K562 (cell line): ENCODE results near the gene BRPF1. TPM values are rescaled to one million over a fixed set of nuclear protein-coding genes. Genes with fewer than 3 reads are reported as not detected.

Source experiments
- ATAC-seq: fragments of 200-7000 bp; cut with Tn5 transposase; 3 replicates; pipeline ENCODE4 v1.9.1; 2020; ENCODE audit warnings: moderate library complexity
- BruUV-seq: library from RNA; stranded (reverse); fragments of 400-500 nt; replicated peaks from 2 replicates; lab custom pipeline; 2021; lab: Mats Ljungman, UMichigan
- CTCF ChIA-PET: fragments of 300-600 bp; formaldehyde crosslinking; extraction: SDS; loops from one replicate; lab custom pipeline; 2021; ENCODE audit warnings: low intra/inter-chr PET ratio; lab: Yijun Ruan, JAX
- POLR2A ChIA-PET: fragments of 300-600, 350-650 bp; sonication (Branson Sonifier 250); formaldehyde crosslinking; extraction: SDS; loops from one replicate; lab custom pipeline; 2021; ENCODE audit warnings: antibody characterized with exemption, inconsistent platforms; lab: Yijun Ruan, JAX
- DNase-seq, 4 experiments: peaks; one replicate each; pipeline versions ENCODE4 v3.0.0 to v3.0.0-alpha.2; 2011 to 2018; ENCODE audit warnings: low spot score in 3 of 4, mixed read lengths in 3 of 4; ENCODE audit errors: extremely low read depth in 1 of 4
- FAIRE-seq: peaks from 2 replicates; lab custom pipeline; 2011; peaks lifted over from hg19 to GRCh38; lab: Jason Lieb, UNC
- H2AFZ ChIP-seq: 2 replicates; pipeline ENCODE4 v1.6.0; 2011; ENCODE audit warnings: low read depth, low read length, control low read depth, inconsistent platforms
- H3K27ac ChIP-seq: fragments of 200-600 bp; 3 replicates; pipeline ENCODE4 v1.8.0; 2011; ENCODE audit warnings: low read depth, mild to moderate bottlenecking, control low read depth, inconsistent platforms, low read length, moderate library complexity, mixed read lengths; ENCODE audit errors: extremely low read depth
- H3K27me3 ChIP-seq, 2 experiments: fragments of 300-600 bp in 1 of 2; 2 replicates in 1 of 2; 3 replicates in 1 of 2; pipeline versions ENCODE4 v1.6.0 to v1.8.0; 2011; ENCODE audit warnings: inconsistent platforms in 2 of 2, low read length in 2 of 2, mild to moderate bottlenecking in 1 of 2, mixed read lengths in 1 of 2, moderate library complexity in 1 of 2; ENCODE audit not compliant: control insufficient read depth in 2 of 2, insufficient read depth in 2 of 2
- H3K36me3 ChIP-seq: fragments of 300-600 bp; 3 replicates; pipeline ENCODE4 v1.8.0; 2011; ENCODE audit warnings: mild to moderate bottlenecking, low read length, inconsistent platforms; ENCODE audit not compliant: control insufficient read depth, insufficient read depth
- H3K4me1 ChIP-seq, 2 experiments: fragments of 200-600 bp in 1 of 2; replicated peaks in 1 of 2; 2 replicates in 1 of 2; 3 replicates in 1 of 2; pipeline versions ENCODE4 v1.5.1 to v1.8.0; 2011; ENCODE audit warnings: inconsistent platforms in 2 of 2, low read length in 2 of 2, mild to moderate bottlenecking in 1 of 2, mixed read lengths in 1 of 2, moderate library complexity in 1 of 2; ENCODE audit not compliant: control insufficient read depth in 2 of 2, insufficient read depth in 2 of 2
- H3K4me2 ChIP-seq: 2 replicates; pipeline ENCODE4 v1.6.1; 2011; ENCODE audit warnings: low read length, control low read depth, inconsistent platforms, mixed read lengths; ENCODE audit not compliant: insufficient read depth
- H3K4me3 ChIP-seq: fragments of 200-600 bp; sonication (generic), shearing (Covaris generic); 2 replicates; pipeline ENCODE4 v1.5.1; 2016; ENCODE audit warnings: control low read depth, inconsistent platforms
- H3K79me2 ChIP-seq: fragments of 200-600 bp; 3 replicates; pipeline ENCODE4 v1.8.0; 2011; ENCODE audit warnings: low read length, inconsistent platforms; ENCODE audit not compliant: control insufficient read depth, insufficient read depth
- H3K9ac ChIP-seq, 2 experiments: 2 replicates each; pipeline versions ENCODE4 v1.6.0 to v1.6.1; 2011; ENCODE audit warnings: low read depth in 2 of 2, low read length in 2 of 2, control low read depth in 1 of 2, inconsistent platforms in 1 of 2, mild to moderate bottlenecking in 1 of 2, mixed read lengths in 1 of 2; ENCODE audit not compliant: insufficient read depth in 1 of 2
- H3K9me1 ChIP-seq: one replicate; pipeline ENCODE4 v1.6.0; 2011; ENCODE audit warnings: inconsistent platforms, mild to moderate bottlenecking, low read length, moderate library complexity; ENCODE audit not compliant: control insufficient read depth, insufficient read depth
- H3K9me3 ChIP-seq: replicated peaks from 2 replicates; pipeline ENCODE4 v1.5.1; 2011; ENCODE audit warnings: low read depth, low read length, inconsistent platforms; ENCODE audit not compliant: control insufficient read depth, insufficient read depth
- H4K20me1 ChIP-seq: replicated peaks from 2 replicates; pipeline ENCODE4 v1.6.1; 2011; ENCODE audit warnings: low read length, inconsistent platforms, mixed read lengths; ENCODE audit not compliant: control insufficient read depth, insufficient read depth
- CBFA2T3 ChIP-seq: fragments of 450-650 bp; IDR thresholded peaks from 2 replicates; pipeline ENCODE4 v1.6.1; 2017
- CEBPG ChIP-seq, 3 experiments: fragments of 200-800 bp in 1 of 3; sonication (Bioruptor generic) in 1 of 3; sonication (generic) in 1 of 3; formaldehyde crosslinking in 1 of 3; IDR thresholded peaks in 2 of 3; conservative IDR thresholded peaks in 1 of 3; 2 replicates each; pipeline versions ENCODE4 v1.6.1 to v1.8.0; 2016 to 2022; ENCODE audit warnings: missing compliant biosample characterization in 2 of 3, missing genetic modification characterization in 2 of 3, mild to moderate bottlenecking in 1 of 3, missing genetic modification reagents in 1 of 3
- CHD1 ChIP-seq: fragments of 200-600 bp; sonication (generic); IDR thresholded peaks from one replicate; pipeline ENCODE4 v1.6.1; 2012; ENCODE audit warnings: mild to moderate bottlenecking, moderate library complexity, low read length, inconsistent platforms
- CREM ChIP-seq: IDR thresholded peaks from 2 replicates; pipeline ENCODE4 v1.6.1; 2014; ENCODE audit warnings: antibody characterized with exemption, low read depth
- GATA2 ChIP-seq: sonication (generic); formaldehyde crosslinking; IDR thresholded peaks from 2 replicates; pipeline ENCODE4 v1.4.0; 2020; ENCODE audit warnings: mild to moderate bottlenecking, missing genetic modification reagents
- GTF2A2 ChIP-seq: IDR thresholded peaks from 2 replicates; pipeline ENCODE4 v1.6.1; 2016; ENCODE audit warnings: mild to moderate bottlenecking, missing genetic modification characterization, missing compliant biosample characterization
- HNRNPLL ChIP-seq: fragments of 200-400 bp; formaldehyde crosslinking; IDR thresholded peaks from 2 replicates; pipeline ENCODE4 v1.6.1; 2017; ENCODE audit warnings: low read length, low read depth, mild to moderate bottlenecking; ENCODE audit not compliant: poor library complexity, severe bottlenecking
- LCOR ChIP-seq: sonication (generic); formaldehyde crosslinking; IDR thresholded peaks from 2 replicates; pipeline ENCODE4 v1.8.0; 2022; ENCODE audit warnings: mild to moderate bottlenecking, missing genetic modification reagents
- MED1 ChIP-seq: sonication (generic); formaldehyde crosslinking; IDR thresholded peaks from 2 replicates; pipeline ENCODE4 v1.8.1; 2023; ENCODE audit warnings: missing genetic modification reagents, borderline replicate concordance
- NKRF ChIP-seq: fragments of 450-650 bp; IDR thresholded peaks from 2 replicates; pipeline ENCODE4 v1.6.1; 2016; ENCODE audit warnings: borderline replicate concordance
- POLR2H ChIP-seq: IDR thresholded peaks from 2 replicates; pipeline ENCODE4 v1.6.1; 2016; ENCODE audit warnings: missing genetic modification characterization, low read depth, mild to moderate bottlenecking, control low read depth, missing compliant biosample characterization, moderate library complexity
- TCF3 ChIP-seq: sonication (generic); formaldehyde crosslinking; IDR thresholded peaks from 2 replicates; pipeline ENCODE4 v1.4.0; 2020; ENCODE audit warnings: mild to moderate bottlenecking, missing genetic modification reagents
- ZFX ChIP-seq: sonication (generic); formaldehyde crosslinking; IDR thresholded peaks from 2 replicates; pipeline ENCODE4 v1.8.0; 2022; ENCODE audit warnings: mild to moderate bottlenecking, missing genetic modification reagents, moderate library complexity
- ZNF764 ChIP-seq: fragments of 250-450 bp; sonication (Bioruptor Pico); IDR thresholded peaks from 2 replicates; pipeline ENCODE4 v1.4.0; 2020; ENCODE audit warnings: low read depth, mild to moderate bottlenecking, moderate library complexity
- ZNF778 ChIP-seq: fragments of 450-650 bp; formaldehyde crosslinking; IDR thresholded peaks from 2 replicates; pipeline ENCODE4 v1.4.0; 2020; ENCODE audit warnings: mild to moderate bottlenecking, moderate library complexity
- WGBS: fragments of 100-300 bp; shearing (Covaris generic); methylation state at CpG from one replicate; pipeline ENCODE4 v1.1.6; 2016; ENCODE audit warnings: low coverage, mixed read lengths; ENCODE audit not compliant: insufficient coverage; ENCODE audit errors: missing lambda C conversion rate; 5-methylcytosine and 5-hydroxymethylcytosine counted together
- in situ Hi-C: fragments of 300-500 bp; cut with MboI; formaldehyde crosslinking; loops from 4 replicates; pipeline ENCODE4 v1.15.0; 2018; ENCODE audit warnings: inconsistent platforms, mixed read lengths
- intact Hi-C: fragments of 100-400 bp; cut with micrococcal nuclease; formaldehyde crosslinking; loops from 2 replicates; pipeline ENCODE4 v1.14.2; 2022
- polyA plus RNA-seq, 8 experiments: library from polyadenylated mRNA; depleted of rRNA in 4 of 8; stranded (reverse) in 5 of 8; unstranded in 3 of 8; fragments of >200 nt; fragmentation: Nextera tagmentation in 2 of 8; fragmentation: Illumina TruSeq in 1 of 8; extraction: Ambion mirVana in 2 of 8; extraction: Trizol in 1 of 8; gene quantifications; 2 replicates each; pipeline versions ENCODE4 v1.2.1 to v1.2.3, GENCODE V29; 2011 to 2014; ENCODE audit warnings: inconsistent platforms in 1 of 8, missing spikeins in 1 of 8
- total RNA-seq, 7 experiments: library from RNA; depleted of rRNA in 6 of 7; stranded (reverse); fragments of >200 nt in 6 of 7; fragmentation: Illumina TruSeq in 2 of 7; extraction: Trizol in 2 of 7; gene quantifications; 2 replicates each; pipeline versions ENCODE4 v1.2.1 to v1.2.3, GENCODE V29; 2011 to 2021; ENCODE audit warnings: low replicate concordance in 1 of 7
- TF ChIP-seq, protein P1 (sequence below): sonication (generic); formaldehyde crosslinking; IDR thresholded peaks from 2 replicates; pipeline ENCODE4 v1.8.1; 2023; ENCODE audit warnings: mild to moderate bottlenecking, missing genetic modification reagents
- TF ChIP-seq, protein P2 (sequence below): fragments of 450-650 bp; IDR thresholded peaks from 2 replicates; pipeline ENCODE4 v1.6.1; 2017; ENCODE audit warnings: antibody characterized with exemption

BRPF1 gene
- total and polyA plus RNA-seq, 9 of the 15 experiments (the other 6 are each of a cell fraction or from before 2014, with no cell fraction given): 1.1 to 40.2 (median 23.5) TPM

DNA sequence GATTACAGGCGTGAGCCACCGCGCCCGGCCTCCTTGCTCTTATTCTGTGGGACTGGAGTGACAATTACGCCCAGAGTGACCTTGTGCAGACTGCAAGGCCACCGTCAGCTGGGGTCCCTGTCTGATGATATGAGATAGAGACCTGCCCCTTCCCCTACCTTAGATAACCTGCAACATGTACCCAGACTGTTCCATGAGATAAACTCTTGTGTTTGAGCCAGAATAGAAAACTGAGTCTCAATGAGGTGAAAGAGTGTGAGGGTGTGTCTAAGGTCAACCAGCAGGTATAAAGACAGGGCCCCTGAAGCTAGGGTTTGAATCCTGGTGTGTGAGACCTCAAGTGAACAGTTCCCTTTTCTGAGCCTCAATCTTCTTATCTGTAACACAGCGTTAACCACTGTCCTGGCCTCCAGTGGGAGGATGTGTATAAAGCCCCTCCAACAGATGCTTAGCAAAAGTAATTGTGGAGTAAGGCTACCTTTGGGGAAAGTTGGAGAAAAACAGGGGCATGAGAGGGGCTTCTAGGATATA, 54.7 kb downstream of the BRPF1 start:
- FAIRE-seq: peak; percentile 84
- WGBS: 8% methylated on average over 7 of the region's 7 CpGs
- TF ChIP-seq CEBPG (CRISPR knock-in tag; IDR thresholded peaks at IDR 0.05): no peak
- TF ChIP-seq CEBPG (tag; conservative IDR thresholded peaks at IDR 0.05 in 1 of 2, IDR thresholded peaks at IDR 0.05 in 1 of 2): no peak
- 0 out of 2 replicates have a peak, but pooled peaks have one; percentile 22 for TF ChIP-seq CREM
- no peak for TF ChIP-seq ZNF778 (CRISPR knock-in tag)
- no peak for TF ChIP-seq ZNF764 (CRISPR knock-in tag)
- TF ChIP-seq CHD1: no peak
- no peak for TF ChIP-seq POLR2H
- 0 out of 2 replicates have a peak, but pooled peaks have one; percentile 3 for TF ChIP-seq NKRF
- peak; percentile 53 for TF ChIP-seq ZFX (CRISPR knock-in tag)
- TF ChIP-seq TCF3 (CRISPR knock-in tag): peak; percentile 85
- TF ChIP-seq HNRNPLL: peak; percentile 30
- peak; percentile 60 for TF ChIP-seq GATA2 (CRISPR knock-in tag)
- TF ChIP-seq, protein P1, sequence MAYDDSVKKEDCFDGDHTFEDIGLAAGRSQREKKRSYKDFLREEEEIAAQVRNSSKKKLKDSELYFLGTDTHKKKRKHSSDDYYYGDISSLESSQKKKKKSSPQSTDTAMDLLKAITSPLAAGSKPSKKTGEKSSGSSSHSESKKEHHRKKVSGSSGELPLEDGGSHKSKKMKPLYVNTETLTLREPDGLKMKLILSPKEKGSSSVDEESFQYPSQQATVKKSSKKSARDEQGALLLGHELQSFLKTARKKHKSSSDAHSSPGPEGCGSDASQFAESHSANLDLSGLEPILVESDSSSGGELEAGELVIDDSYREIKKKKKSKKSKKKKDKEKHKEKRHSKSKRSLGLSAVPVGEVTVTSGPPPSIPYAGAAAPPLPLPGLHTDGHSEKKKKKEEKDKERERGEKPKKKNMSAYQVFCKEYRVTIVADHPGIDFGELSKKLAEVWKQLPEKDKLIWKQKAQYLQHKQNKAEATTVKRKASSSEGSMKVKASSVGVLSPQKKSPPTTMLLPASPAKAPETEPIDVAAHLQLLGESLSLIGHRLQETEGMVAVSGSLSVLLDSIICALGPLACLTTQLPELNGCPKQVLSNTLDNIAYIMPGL (CRISPR knock-in tag): no peak
- TF ChIP-seq, protein P2, sequence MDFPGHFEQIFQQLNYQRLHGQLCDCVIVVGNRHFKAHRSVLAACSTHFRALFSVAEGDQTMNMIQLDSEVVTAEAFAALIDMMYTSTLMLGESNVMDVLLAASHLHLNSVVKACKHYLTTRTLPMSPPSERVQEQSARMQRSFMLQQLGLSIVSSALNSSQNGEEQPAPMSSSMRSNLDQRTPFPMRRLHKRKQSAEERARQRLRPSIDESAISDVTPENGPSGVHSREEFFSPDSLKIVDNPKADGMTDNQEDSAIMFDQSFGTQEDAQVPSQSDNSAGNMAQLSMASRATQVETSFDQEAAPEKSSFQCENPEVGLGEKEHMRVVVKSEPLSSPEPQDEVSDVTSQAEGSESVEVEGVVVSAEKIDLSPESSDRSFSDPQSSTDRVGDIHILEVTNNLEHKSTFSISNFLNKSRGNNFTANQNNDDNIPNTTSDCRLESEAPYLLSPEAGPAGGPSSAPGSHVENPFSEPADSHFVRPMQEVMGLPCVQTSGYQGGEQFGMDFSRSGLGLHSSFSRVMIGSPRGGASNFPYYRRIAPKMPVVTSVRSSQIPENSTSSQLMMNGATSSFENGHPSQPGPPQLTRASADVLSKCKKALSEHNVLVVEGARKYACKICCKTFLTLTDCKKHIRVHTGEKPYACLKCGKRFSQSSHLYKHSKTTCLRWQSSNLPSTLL: no peak
- TF ChIP-seq CBFA2T3: peak; percentile 96
- TF ChIP-seq LCOR (CRISPR knock-in tag): peak; percentile 67; the same call in 1 of the 2 replicates
- TF ChIP-seq MED1 (CRISPR knock-in tag): no peak
- TF ChIP-seq GTF2A2 (tag): no peak

More for the DNA sequence above, 54.7 kb downstream of the BRPF1 start:
- Histone ChIP-seq H3K9ac (peak overlapping the region; percentile 5 to 27; a peak in 1 of 4 replicates), H3K9me3 (no peaks in the 10 kb centered on the region), H4K20me1 (no peaks in the 10 kb centered on the region), H3K27ac (peak overlapping the region; percentile 56), H3K79me2 (peaks cover 11% of the 10 kb centered on the region), H3K4me2 (peak overlapping the region; percentile 63), H2AFZ (no peak overlapping the region), H3K36me3 (peaks cover 76% of the 10 kb centered on the region), H3K4me3 (no peak overlapping the region), H3K9me1 (no peaks in the 10 kb centered on the region), H3K4me1 (peaks cover 37 to 41% of the 10 kb centered on the region in 2 experiments), H3K27me3 (no peaks in the 10 kb centered on the region)
- no TSS peak for BruUV-seq
- DNase-seq (peak; percentile 83 to 90 (median 88)), ATAC-seq (peak; percentile 81)
- in situ Hi-C loops (no loop called here), intact Hi-C loops (no loop called here)
- CTCF ChIA-PET: no interaction called here
- POLR2A ChIA-PET: interaction anchor here (0.5 to 2.0 kb wide), 7 partner anchors 9 to 943 kb away, joined by 3 to 12 read pairs (median 3); no protein-coding TSS in a partner anchor
